Measurements from ENCODE around the gene S100A14. TPM values are rescaled to one million over a fixed set of nuclear protein-coding genes. Genes with fewer than 3 reads are reported as not detected.

S100A14 gene
- total and polyA plus RNA-seq, 9 of the 15 experiments (the other 6 are each of a cell fraction or from before 2014, with no cell fraction given) = 0.10 to 0.64 (median 0.24) TPM; not detected in 3

GRCh38 chr1:153658400-153659174, 42.5 kb upstream of the S100A14 start, which contains the start of gene SNAPIN (continued):
- TF ChIP-seq, protein P1, sequence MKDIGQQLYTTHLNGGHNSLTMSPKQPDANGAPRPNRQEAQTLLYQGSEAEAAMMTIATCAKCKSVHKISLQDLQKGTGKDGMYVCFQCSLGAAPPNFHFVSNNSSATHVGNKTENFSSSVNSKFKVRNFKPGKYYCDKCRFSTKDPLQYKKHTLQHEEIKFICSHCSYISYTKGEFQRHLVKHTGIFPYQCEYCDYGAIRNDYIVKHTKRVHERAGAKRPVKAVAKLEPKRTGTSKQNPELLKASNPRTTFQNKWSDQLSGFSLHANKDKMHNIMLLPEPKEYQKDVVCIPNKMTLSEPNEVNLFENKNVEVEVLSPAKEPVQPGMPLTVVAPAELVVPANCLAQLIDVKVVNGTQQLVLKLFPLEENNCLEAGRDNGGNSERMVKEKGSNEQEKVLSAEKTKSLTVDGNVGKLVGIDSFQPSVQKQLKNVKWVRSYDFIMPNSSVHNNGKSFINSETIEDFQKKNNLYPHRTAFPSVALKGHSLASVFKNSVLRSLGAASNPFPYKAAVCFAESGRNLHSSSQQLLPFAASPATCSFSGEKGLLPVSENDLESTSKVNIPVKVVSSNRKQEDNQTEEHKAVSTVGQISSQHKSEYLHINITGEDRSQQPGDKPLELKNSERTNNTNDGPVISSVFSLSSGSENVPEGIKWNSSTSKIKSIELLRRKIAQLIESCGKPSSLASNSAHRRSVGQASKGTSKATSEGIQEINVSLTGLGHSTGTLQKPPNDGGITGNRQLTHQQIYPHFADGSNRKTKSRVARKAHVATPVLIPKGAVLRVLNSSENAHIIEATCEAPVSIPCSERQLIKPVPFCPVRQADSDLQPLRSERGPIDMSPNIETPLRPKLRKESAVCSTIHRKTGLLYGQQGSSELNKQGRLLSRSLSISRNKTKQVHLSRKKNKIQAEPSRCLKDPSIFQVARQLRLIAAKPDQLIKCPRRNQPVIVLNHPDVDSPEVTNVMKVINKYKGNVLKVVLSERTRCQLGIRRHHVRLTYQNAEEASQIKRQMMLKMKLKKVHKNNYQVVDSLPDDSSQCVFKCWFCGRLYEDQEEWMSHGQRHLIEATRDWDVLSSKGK (CRISPR knock-in tag; IDR thresholded peaks at IDR 0.05) = no peak
- TF ChIP-seq, protein P2, sequence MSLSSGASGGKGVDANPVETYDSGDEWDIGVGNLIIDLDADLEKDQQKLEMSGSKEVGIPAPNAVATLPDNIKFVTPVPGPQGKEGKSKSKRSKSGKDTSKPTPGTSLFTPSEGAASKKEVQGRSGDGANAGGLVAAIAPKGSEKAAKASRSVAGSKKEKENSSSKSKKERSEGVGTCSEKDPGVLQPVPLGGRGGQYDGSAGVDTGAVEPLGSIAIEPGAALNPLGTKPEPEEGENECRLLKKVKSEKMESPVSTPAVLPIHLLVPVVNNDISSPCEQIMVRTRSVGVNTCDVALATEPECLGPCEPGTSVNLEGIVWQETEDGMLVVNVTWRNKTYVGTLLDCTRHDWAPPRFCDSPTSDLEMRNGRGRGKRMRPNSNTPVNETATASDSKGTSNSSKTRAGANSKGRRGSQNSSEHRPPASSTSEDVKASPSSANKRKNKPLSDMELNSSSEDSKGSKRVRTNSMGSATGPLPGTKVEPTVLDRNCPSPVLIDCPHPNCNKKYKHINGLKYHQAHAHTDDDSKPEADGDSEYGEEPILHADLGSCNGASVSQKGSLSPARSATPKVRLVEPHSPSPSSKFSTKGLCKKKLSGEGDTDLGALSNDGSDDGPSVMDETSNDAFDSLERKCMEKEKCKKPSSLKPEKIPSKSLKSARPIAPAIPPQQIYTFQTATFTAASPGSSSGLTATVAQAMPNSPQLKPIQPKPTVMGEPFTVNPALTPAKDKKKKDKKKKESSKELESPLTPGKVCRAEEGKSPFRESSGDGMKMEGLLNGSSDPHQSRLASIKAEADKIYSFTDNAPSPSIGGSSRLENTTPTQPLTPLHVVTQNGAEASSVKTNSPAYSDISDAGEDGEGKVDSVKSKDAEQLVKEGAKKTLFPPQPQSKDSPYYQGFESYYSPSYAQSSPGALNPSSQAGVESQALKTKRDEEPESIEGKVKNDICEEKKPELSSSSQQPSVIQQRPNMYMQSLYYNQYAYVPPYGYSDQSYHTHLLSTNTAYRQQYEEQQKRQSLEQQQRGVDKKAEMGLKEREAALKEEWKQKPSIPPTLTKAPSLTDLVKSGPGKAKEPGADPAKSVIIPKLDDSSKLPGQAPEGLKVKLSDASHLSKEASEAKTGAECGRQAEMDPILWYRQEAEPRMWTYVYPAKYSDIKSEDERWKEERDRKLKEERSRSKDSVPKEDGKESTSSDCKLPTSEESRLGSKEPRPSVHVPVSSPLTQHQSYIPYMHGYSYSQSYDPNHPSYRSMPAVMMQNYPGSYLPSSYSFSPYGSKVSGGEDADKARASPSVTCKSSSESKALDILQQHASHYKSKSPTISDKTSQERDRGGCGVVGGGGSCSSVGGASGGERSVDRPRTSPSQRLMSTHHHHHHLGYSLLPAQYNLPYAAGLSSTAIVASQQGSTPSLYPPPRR (CRISPR knock-in tag; IDR thresholded peaks at IDR 0.05; ENCODE audit: borderline replicate concordance) = no peak
- no peak for TF ChIP-seq ZNF766 (CRISPR knock-in tag; conservative IDR thresholded peaks at IDR 0.05)
- TF ChIP-seq ZNF239 (CRISPR knock-in tag; IDR thresholded peaks at IDR 0.05) = no peak
- TF ChIP-seq, protein P3, sequence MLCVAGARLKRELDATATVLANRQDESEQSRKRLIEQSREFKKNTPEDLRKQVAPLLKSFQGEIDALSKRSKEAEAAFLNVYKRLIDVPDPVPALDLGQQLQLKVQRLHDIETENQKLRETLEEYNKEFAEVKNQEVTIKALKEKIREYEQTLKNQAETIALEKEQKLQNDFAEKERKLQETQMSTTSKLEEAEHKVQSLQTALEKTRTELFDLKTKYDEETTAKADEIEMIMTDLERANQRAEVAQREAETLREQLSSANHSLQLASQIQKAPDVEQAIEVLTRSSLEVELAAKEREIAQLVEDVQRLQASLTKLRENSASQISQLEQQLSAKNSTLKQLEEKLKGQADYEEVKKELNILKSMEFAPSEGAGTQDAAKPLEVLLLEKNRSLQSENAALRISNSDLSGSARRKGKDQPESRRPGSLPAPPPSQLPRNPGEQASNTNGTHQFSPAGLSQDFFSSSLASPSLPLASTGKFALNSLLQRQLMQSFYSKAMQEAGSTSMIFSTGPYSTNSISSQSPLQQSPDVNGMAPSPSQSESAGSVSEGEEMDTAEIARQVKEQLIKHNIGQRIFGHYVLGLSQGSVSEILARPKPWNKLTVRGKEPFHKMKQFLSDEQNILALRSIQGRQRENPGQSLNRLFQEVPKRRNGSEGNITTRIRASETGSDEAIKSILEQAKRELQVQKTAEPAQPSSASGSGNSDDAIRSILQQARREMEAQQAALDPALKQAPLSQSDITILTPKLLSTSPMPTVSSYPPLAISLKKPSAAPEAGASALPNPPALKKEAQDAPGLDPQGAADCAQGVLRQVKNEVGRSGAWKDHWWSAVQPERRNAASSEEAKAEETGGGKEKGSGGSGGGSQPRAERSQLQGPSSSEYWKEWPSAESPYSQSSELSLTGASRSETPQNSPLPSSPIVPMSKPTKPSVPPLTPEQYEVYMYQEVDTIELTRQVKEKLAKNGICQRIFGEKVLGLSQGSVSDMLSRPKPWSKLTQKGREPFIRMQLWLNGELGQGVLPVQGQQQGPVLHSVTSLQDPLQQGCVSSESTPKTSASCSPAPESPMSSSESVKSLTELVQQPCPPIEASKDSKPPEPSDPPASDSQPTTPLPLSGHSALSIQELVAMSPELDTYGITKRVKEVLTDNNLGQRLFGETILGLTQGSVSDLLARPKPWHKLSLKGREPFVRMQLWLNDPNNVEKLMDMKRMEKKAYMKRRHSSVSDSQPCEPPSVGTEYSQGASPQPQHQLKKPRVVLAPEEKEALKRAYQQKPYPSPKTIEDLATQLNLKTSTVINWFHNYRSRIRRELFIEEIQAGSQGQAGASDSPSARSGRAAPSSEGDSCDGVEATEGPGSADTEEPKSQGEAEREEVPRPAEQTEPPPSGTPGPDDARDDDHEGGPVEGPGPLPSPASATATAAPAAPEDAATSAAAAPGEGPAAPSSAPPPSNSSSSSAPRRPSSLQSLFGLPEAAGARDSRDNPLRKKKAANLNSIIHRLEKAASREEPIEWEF (CRISPR knock-in tag; IDR thresholded peaks at IDR 0.05) = no peak
- peak; percentile 81 for TF ChIP-seq ATF7 (IDR thresholded peaks at IDR 0.05)
- TF ChIP-seq ZNF589 (CRISPR knock-in tag; IDR thresholded peaks at IDR 0.05; ENCODE audit: low read depth) = no peak
- peak; percentile 56; the same call in 1 of the 2 replicates for TF ChIP-seq RB1 (IDR thresholded peaks at IDR 0.05; ENCODE audit: low read depth)
- no peak for TF ChIP-seq CHD4 (IDR thresholded peaks at IDR 0.05; ENCODE audit: insufficient read depth, insufficient replicate concordance, low read depth, low read length, poor library complexity, severe bottlenecking)

Data from K562 (cell line).